GM18907 (cell line): ENCODE measurements around the gene RSPO4.

Experiments
- ATAC-seq: cut with Tn5 transposase; IDR thresholded peaks from one replicate; pipeline ENCODE4 v1.9.1; 2021; ENCODE audit warnings: mild to moderate bottlenecking, moderate library complexity; ENCODE audit not compliant: unreplicated experiment

Gene RSPO4

GRCh38 chr20:910870-911770 is 91.0 kb downstream of the RSPO4 start:
- ATAC-seq = no peak

DNA sequence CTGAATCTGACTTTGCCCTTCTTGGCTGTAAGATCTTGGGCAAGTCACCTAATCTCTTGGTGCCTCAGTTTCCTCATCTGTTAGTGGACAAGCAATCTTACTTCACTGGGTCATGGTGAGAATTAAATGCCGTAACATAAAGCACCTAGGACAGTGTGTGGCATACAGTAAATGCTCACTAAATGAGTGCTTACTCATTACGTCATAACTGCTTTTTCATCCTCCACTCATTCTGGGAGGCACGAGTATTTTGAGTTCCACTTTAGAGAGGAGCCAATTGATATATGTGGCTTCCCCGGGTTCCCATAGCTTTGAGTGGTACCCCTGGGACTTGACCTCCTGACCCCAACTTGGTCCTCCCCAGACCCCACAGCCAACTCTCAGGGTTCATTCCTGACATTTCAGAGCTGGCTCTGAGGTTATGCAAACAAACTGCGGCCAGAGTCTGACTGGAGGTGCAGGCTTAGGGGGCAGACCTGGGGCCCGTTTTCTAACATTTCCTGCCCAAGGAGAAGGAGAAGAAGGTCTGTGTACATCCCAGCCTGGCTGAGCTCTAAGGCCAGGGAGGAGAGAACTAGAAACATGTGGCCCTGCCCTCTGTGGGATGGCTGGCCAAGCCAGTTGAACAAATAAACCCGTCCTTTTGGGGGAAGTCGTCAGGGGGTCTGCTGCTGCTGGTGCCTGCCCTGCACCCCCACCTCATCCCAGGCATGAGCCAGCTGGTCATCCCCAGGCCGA is 91.8 kb downstream of the RSPO4 start:
- ATAC-seq = no peak

DNA sequence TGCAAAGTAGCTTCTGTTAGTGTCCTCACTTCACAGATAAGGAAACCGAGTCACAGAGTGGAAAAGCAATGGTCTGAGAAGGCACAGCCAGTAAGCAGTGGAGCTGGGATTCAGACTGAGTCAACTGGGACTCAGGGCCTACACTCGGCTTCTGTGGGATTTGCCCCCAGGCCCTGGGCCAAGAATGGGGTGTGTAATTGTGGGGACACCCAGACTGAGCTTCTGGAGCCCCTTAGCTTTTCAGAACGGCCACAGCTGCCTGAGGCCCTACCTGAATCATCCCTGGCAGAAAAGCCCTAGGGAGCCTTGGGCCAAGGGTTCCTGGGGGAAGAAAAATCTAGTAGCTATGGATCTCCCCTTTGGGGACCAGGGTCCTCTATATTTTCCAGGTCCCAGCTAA is 92.5 kb downstream of the RSPO4 start:
- ATAC-seq = no peak
